Activated effector memory CD4-positive, alpha-beta T cell treated with Interleukin-2 at 50 U/mL for 16 hours (primary cell): ENCODE measurements around the gene LGR5.
"Not testable (repeated sequence)": the region's sequence is repeated elsewhere in the genome, so short reads cannot be mapped to it uniquely, and the experiment has no call there.

ENCODE experiments used
- DNase-seq: peaks from one replicate; pipeline ENCODE4 v3.0.0-alpha.2; 2020

Gene LGR5

DNA sequence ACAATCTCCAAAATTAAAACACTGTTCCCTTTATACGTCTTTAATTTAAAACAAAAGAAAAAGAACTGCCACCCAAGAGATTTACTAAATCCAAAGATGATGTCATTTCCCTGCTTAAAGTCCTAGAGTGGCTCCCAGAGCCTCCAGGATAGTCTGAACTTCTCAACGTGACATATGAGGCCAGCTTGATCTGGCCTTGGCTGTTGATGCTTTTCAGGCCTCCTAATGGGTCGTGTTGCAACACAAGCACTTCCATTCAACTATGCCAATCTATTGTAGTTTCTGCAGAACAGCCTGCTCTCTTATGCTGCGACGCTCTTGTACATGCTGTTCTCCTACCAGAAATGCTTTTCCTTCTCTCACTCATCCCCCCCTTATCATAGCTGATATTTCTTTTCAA is 35.7 kb downstream of the LGR5 start:
- DNase-seq, result no peak

GRCh38 chr12:71476513-71476912 is 36.9 kb downstream of the LGR5 start:
- no peak for DNase-seq

- DNase-seq, result no peak
Measured at GRCh38 chr12:71477609-71478008, 38.0 kb downstream of the LGR5 start.

GRCh38 chr12:71478270-71478669 is 38.7 kb downstream of the LGR5 start:
- no peak for DNase-seq

GRCh38 chr12:71484272-71484905 is 44.8 kb downstream of the LGR5 start:
- DNase-seq, result no peak

GRCh38 chr12:71490844-71491243 is 51.2 kb downstream of the LGR5 start:
- DNase-seq, result not testable (repeated sequence)

DNA sequence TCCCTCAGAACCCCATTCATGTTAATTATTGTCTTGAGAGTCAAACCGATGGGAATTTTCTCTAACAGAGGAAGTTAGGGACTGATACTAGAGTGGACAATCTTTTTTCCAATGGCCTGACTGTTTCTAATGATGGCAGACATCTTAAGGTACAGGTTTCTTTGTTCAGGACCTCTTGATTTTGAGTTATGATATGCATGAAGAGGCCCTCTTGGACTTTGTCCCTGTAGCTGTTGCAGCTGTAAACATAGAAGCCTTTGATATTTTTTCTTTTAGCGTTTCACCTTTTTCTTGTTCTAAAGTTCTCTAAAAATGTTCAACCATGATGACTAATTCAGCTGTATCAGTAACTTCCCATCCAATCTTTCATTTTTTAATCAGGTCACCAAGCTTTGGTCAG is 53.0 kb downstream of the LGR5 start:
- no peak for DNase-seq

- DNase-seq, result no peak
Measured at GRCh38 chr12:71499834-71500233, 60.2 kb downstream of the LGR5 start.

GRCh38 chr12:71503579-71504391 is 64.2 kb downstream of the LGR5 start:
- no peak for DNase-seq

- DNase-seq, result no peak
Measured at GRCh38 chr12:71504476-71504875, 64.9 kb downstream of the LGR5 start.

DNA sequence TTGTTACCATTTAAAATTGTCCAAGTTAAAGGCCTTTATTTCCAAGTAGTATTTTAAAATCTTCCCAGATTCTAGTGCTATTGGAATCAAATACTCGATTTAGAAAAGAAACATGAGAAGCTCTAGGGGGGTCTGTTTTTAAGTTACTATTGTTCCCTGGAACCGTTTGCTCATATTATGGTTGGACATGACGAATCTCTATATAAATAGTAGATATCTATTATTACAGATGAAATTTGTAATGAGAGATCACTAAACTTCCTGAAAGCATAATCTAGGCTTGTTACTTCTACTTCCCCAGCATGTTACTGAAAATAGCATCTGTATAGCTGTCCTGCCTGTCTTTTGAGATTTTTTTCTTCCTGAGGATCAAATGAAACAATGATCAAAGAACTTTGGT is 70.1 kb downstream of the LGR5 start:
- no peak for DNase-seq

GRCh38 chr12:71517145-71517846 is 77.7 kb downstream of the LGR5 start:
- no peak for DNase-seq

DNA sequence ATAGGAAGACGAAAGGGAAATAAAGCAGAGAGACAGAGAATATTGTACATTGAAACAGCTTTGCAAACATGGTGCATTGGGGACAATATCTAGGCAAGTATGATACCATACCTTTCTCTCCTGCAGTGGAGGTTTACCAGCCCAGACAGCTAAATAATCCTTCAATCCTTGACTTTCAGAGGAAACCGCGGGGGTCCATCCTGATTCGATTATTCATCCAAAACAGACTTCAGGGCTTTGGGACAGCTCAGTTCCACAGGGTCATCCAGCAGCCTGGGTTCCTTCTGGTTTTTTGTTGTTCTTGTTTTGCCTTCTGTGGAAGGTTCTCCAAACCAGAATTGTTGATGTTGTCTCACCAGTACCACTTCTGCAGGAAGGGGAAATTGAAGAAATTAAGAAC is 81.5 kb downstream of the LGR5 start:
- DNase-seq, result no peak

DNA sequence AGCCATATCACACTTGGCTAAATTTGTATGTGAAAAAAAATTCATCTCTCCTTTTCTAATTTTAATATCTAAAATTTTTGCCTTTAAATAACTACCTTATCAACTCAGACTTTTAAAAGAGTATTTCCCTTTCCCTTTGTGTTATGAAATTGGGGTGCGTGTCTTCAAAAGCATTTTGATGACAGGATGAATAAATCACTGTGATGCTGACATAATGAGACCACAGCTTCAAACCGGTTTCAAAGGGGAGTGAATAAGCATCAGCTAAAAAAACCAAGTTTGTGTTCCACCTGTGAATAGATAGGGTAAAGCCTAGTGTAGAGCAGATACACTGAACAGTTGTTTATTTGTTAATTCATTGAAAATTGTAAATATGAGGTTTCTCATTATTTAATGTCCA is 85.0 kb downstream of the LGR5 start:
- no peak for DNase-seq

- DNase-seq, result no peak
Measured at GRCh38 chr12:71533703-71534102, 94.1 kb downstream of the LGR5 start.

- DNase-seq, result no peak
Measured at GRCh38 chr12:71536279-71536938, 96.8 kb downstream of the LGR5 start.

DNA sequence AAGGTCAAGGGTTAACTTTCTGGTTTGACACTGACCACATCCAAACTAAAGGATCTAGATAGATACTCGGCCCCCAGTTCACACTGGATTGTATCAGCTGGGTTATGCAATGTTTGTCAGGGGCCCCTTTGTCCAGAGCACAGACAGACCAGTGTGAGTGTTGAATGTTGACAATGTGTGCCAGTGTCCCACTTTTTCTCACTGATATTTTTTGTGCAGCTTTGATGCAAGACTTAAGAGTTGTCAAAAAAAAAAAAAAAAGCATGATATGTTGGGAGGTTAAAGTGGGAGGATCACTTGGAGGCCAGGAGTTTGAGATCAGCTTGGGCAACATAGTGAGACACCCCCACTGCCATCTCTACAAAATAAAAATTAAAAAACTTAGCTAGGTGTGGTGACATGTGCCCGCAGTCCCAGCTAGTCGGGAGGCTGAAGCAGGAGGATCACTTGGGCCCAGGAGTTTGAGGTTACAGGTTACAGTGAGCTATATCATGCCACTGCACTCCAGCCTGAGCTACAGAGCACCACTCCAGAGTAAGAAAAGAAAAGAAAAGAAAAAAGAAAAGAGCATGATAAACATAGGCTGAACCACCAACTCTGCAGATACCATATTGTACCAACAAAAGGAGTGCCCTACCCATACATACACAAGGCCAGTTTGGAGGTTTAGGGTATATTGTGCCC is 97.5 kb downstream of the LGR5 start:
- no peak for DNase-seq

DNA sequence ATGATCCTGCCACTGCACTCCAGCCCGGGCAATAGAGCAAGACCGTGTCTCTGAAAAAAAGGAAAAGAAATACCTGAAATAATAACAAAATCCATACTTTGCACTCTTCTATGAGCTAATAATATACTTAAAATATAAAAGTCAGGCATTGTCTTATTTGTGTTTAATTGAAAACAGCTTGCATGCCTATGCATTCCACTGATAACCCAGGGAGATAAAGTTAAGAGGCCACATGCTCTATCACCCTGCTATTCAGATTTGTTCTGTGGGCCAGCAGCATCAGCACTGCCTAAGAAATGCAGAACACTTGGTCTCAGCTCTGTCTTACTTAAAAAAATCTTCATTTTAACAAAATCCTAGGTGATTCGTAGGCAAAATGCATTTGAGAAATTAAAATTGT is 99.2 kb downstream of the LGR5 start:
- no peak for DNase-seq

DNA sequence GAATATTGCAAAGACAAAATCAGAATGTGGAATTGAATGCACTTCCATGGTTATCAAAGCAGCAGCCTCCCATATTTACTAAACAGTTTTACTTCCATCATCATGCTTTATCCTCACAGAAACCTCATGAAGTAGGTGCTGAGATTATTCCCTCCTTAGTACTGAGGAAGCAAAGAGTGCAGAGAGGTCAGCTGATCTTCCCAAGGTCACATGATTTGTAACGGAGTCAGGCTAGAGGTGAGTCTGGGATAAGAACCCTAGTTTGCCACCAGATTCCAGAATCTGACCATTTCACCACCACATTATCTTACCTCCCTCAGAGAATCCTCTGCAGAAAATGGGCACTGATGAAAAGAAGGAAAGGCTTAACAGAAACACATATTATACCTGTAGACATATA is 102.0 kb downstream of the LGR5 start:
- no peak for DNase-seq

GRCh38 chr12:71546322-71546861 is 106.8 kb downstream of the LGR5 start:
- no peak for DNase-seq

DNA sequence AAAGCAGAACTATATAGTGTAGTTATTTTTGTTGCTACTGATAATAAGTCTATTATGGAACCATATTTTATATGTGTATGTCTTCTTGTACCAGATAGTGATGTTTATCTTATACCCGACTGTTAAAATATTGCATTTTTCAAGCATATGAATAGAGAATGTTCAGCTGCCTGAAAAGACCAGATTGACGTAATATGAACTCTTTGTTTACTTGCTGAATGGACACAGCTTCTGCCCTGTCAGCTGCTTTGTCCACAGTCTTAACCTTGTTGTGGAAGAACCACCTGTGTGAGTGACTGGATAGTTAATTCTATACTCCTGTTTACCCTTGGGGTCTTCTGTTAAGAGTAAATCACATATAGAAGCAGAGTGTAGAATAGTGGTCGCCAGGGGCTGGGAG is 109.3 kb downstream of the LGR5 start:
- no peak for DNase-seq

DNA sequence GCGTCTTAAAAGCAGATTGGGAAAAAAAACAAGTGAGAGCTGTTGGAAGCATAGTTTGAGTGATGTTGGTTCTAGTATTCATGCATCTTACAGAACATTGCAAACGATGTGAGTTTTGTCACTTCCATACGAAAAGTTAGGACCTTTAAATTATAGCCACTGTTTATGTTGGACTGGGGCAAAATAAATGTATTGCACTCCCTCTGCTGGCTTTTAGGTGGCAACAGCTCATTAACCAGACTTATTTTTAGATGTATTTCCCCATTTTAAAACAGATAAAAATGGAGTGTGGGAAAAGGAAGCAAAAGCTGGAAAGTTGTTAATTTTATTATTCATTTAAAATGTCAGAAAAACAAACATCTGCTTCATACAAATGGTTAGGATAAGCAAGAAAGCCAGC is 111.9 kb downstream of the LGR5 start:
- DNase-seq, result no peak
